GM12878 (cell line): ENCODE measurements around the gene CRTC3.

Experiments
- CTCF ChIP-seq, 3 experiments: IDR thresholded peaks in 2 of 3; conservative IDR thresholded peaks in 1 of 3; 2 replicates each; pipeline ENCODE4 v1.5.1; 2011; ENCODE audit warnings: low read depth in 3 of 3, low read length in 3 of 3, mild to moderate bottlenecking in 3 of 3, control low read depth in 2 of 3, moderate library complexity in 2 of 3, inconsistent platforms in 1 of 3, mixed read lengths in 1 of 3; ENCODE audit not compliant: control insufficient read depth in 2 of 3, insufficient read depth in 1 of 3; ENCODE audit errors: extremely low read depth in 1 of 3
- RFX5 ChIP-seq: IDR thresholded peaks from 2 replicates; pipeline ENCODE4 v1.6.1; 2011; ENCODE audit warnings: low read depth, low read length, improper control_type of control experiment
- TF ChIP-seq, protein P1 (sequence below): IDR thresholded peaks from 2 replicates; pipeline ENCODE4 v1.6.1; 2012; ENCODE audit warnings: improper control_type of control experiment, low read depth, low read length; ENCODE audit not compliant: insufficient replicate concordance

GRCh38 chr15:90597577-90597976, 67.9 kb downstream of the CRTC3 start:
- TF ChIP-seq, protein P1, sequence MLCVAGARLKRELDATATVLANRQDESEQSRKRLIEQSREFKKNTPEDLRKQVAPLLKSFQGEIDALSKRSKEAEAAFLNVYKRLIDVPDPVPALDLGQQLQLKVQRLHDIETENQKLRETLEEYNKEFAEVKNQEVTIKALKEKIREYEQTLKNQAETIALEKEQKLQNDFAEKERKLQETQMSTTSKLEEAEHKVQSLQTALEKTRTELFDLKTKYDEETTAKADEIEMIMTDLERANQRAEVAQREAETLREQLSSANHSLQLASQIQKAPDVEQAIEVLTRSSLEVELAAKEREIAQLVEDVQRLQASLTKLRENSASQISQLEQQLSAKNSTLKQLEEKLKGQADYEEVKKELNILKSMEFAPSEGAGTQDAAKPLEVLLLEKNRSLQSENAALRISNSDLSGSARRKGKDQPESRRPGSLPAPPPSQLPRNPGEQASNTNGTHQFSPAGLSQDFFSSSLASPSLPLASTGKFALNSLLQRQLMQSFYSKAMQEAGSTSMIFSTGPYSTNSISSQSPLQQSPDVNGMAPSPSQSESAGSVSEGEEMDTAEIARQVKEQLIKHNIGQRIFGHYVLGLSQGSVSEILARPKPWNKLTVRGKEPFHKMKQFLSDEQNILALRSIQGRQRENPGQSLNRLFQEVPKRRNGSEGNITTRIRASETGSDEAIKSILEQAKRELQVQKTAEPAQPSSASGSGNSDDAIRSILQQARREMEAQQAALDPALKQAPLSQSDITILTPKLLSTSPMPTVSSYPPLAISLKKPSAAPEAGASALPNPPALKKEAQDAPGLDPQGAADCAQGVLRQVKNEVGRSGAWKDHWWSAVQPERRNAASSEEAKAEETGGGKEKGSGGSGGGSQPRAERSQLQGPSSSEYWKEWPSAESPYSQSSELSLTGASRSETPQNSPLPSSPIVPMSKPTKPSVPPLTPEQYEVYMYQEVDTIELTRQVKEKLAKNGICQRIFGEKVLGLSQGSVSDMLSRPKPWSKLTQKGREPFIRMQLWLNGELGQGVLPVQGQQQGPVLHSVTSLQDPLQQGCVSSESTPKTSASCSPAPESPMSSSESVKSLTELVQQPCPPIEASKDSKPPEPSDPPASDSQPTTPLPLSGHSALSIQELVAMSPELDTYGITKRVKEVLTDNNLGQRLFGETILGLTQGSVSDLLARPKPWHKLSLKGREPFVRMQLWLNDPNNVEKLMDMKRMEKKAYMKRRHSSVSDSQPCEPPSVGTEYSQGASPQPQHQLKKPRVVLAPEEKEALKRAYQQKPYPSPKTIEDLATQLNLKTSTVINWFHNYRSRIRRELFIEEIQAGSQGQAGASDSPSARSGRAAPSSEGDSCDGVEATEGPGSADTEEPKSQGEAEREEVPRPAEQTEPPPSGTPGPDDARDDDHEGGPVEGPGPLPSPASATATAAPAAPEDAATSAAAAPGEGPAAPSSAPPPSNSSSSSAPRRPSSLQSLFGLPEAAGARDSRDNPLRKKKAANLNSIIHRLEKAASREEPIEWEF, result no peak
- TF ChIP-seq RFX5 (no peak), CTCF (IDR thresholded peaks at IDR 0.05 in 2 of 3, conservative IDR thresholded peaks at IDR 0.05 in 1 of 3; ENCODE audit: control insufficient read depth in 2 of 3, extremely low read depth in 1 of 3, insufficient read depth in 1 of 3, low read depth in 3 of 3, low read length in 3 of 3) (no peak)
